Spleen (tissue), 7 donors: Measurements from ENCODE around the gene TNFAIP2.

Experiments
- CTCF ChIP-seq, 11 experiments: fragments of 200-600 bp in 7 of 11; fragments of 450-650 bp in 4 of 11; sonication (generic) in 4 of 11; IDR thresholded peaks in 8 of 11; conservative IDR thresholded peaks in 3 of 11; 1 replicate in 7 of 11; 2 replicates in 4 of 11; pipeline versions ENCODE4 v1.4.0 to v1.8.0; 2016 to 2021; ENCODE audit warnings: antibody characterized with exemption in 11 of 11, inconsistent platforms in 4 of 11, mild to moderate bottlenecking in 1 of 11
- POLR2A ChIP-seq, 3 donors: fragments of 450-650 bp; IDR thresholded peaks; one replicate each; pipeline ENCODE4 v1.5.1; 2017; ENCODE audit warnings: antibody characterized with exemption in 3 of 3, mild to moderate bottlenecking in 1 of 3
- donor health status: DM: no; HTN: no; CAD: no; lungs with moderate emphysema.
- donor health status: DM: no; HTN: no; CAD: no.
- donor health status: DM: no; HTN: no; CAD: no.

- TF ChIP-seq CTCF (IDR thresholded peaks at IDR 0.05 in 8 of 11, conservative IDR thresholded peaks at IDR 0.05 in 3 of 11) = no peak
- no peak for TF ChIP-seq POLR2A (IDR thresholded peaks at IDR 0.05)
These were observed 28.0 kb upstream of the TNFAIP2 start for GRCh38 chr14:103095210-103095778.
